HG03432 (cell line): ENCODE data around the gene CNTNAP2.

Source experiments
- ATAC-seq: cut with Tn5 transposase; IDR thresholded peaks from one replicate; pipeline ENCODE4 v1.9.1; 2021; ENCODE audit warnings: mild to moderate bottlenecking, moderate library complexity; ENCODE audit not compliant: unreplicated experiment

Gene CNTNAP2

DNA sequence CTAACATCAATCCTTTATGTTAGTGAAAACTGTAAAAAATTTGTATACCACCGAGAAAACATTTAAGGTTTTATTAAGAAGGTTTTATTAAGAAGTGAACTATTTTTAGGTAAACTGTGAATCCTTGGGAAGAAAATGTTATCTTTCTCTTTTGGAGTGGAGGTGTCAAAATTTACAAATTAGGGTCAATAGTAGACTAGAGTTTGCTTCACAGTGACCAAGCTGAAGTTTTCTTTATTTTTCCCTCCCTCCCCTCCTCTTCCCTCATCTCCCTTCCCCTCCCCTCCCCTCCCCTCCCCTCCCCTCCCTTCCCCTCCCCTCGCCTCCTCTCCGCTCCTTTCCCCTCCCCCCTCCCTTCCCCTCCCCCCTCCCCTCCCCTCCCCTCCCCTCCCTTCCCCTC, 168.8 kb downstream of the CNTNAP2 start:
- no peak for ATAC-seq

DNA sequence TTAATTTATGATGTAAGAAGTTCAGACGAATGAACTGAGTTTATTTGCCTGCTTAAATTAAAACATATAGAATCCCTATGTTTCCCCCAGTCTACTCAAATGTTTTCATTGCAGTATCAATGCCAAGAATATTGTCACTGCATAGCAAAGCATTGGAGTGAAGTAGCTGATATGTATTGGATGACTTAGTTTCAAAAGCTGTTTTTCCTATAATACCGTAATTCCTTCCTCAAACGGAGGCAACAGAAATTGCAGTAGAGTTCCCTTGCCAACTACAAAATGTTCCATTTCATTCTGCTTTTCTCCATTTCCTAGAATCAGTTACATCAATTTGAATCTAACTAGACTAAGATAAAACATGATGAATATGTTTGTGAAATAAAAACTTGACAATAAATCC, 174.1 kb downstream of the CNTNAP2 start:
- no peak for ATAC-seq

DNA sequence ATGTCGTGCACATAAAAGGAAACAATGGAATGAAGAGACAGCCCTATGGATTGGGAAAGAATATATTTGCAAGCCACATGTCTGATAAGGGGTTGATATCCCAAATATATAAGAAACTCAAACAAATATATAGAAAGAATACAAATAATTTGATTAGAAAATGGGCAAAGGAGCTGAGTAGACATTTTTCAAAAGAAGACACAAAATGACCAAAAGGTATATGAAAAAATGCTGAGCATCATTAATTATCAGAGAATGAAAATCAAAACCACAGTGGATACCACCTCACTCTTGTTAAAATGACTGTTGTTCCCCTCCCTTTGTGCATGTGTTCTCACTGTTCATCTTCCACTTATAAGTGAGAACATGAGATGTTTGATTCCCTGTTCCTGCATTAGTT, 175.3 kb downstream of the CNTNAP2 start:
- no peak for ATAC-seq

DNA sequence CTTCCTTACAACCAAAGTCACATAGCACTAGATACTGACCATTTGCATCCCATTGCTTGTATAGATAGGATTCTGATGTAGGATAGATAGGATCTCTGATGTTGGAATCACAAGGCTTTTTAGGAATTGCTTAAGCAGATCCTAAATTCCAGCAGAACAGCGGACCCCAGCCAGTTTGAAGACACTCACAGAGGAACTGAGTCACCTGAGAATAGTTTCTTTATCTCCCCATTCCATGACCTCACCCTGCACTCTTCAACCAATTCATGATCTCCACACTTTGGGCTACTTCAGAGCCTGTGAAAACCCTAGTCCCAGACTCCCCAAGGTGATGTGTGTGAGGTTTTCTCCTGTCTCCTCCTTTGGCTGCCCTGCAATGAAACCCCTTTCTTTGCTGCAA, 179.4 kb downstream of the CNTNAP2 start:
- no peak for ATAC-seq

DNA sequence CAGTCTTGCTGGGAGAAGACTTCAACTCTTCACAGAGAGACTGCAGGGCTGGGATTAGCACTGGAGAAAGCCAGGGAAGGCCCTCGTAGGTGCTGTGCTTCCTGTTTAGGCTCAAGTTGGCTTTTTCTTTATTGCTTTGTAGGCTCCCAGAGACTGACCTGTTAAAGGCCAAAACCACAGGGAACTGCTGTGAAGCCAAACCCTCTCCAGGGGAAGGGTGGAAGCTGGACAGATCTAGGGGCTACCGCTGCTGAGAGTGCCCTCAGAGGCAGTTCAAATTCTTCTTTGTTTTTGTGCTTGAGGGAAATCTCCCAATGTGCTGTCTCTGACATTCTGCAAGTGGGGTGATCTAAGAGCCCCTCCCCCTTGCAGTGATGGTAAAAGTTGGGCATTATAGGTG, 198.4 kb downstream of the CNTNAP2 start:
- ATAC-seq = no peak

DNA sequence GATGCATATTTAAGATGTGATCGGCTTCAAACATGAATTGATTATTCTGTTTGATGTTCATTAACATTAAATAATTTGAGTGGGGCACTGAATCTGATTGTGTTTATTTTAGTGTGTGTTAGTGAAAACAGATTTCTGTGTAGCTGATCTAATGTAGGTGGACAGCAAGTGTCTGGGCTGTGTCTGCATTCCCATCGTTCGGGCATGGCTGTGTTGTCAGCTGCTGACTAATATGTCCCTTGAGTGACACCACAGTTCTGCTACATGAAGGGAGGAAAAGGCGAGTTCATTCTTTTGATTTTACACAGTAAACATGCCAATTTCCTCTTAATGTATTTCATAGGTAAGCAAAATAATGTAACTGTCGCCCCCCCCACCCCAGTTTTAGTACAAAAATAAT, 203.0 kb downstream of the CNTNAP2 start:
- ATAC-seq = no peak

DNA sequence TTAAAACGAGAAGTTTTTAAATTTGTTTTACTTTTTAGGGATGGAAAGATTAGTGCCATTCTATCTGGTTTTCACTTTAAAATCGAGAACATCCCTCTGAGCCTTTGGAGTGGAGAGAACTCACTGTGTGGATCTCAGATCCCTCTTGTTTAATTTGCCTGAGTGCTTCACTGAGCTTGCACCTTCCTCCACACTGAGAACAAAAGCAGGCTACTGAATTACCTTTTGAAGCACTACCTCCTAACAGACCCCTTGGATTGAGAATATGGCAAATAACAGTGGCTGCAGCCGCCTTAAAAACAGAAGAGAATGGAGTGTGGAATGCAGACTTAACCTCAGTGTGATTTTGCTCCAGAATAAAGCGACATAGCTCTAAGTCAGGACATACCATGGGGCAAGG, 204.7 kb downstream of the CNTNAP2 start:
- ATAC-seq = no peak

DNA sequence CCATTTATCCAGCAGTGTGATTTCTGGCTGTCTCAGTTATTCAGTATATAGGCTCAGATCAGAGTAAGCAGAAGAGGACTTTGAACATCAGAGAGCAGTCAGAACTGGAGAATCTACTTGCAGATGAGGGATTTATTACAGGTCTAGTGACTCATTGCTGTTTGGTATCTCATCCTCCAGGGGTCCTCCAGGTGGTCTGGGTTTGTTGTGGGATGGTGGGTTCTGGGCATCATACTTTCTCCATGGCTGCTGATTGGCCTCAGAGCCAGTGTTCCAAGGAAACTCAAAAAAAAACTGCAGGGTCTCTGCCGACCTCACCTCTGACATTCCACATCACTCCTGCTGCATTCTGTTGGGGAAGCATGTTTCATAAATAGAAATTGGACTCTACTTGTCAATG, 214.8 kb downstream of the CNTNAP2 start:
- ATAC-seq = no peak

DNA sequence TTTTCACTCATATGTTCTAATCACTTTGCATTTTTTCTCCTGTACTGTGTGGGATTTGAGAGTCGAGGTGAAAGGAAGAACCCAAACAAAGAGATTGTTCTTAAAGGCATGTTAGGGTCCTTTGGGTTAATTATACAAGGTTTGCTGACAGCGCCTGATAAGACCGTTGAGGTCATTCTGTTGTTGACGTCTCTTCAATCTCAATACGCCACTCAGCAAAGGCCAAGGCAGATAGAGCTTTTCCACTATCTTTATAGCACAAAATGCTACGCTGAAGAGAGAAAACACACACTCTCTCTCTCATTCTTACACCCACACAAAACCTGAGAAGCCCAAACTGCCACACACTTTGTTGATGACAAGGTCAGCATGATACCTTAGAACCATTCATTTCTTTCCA, 228.7 kb downstream of the CNTNAP2 start:
- ATAC-seq = no peak

DNA sequence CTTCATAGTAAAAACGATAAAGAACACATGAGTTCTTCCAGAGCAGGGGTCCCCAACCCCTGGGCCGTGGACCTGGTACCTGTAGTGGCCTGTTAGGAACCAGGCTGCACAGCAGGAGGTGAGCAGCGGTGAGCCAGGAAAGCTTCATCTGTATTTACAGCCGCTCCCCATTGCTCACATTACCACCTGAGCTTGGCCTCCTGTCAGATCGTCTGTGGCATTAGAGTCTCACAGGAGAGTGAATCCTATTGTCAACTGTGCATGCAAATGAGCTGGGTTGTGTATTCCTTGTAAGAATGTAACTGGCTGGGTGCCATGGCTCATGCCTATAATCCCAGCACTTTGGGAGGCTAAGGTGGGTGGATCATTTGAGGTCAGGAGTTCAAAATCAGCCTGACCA, 229.5 kb downstream of the CNTNAP2 start:
- ATAC-seq = no peak

DNA sequence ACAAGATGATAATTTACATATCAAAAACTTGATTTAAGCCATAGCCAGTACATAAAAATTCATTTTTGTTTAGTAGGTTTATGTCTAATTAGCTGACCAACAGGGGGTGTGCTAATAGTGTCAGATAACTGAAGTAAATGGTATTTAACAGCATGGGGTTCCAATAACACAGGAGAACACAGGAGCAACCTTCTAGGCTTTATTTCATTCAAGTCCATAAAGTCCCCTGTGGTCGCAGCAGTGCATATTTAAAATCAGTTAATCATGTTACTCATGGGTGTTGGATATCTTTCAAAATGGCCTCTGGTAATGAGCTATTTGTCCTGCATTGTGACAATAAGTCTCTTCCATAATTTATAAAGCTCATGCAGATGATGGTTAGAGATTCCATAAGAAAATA, 238.6 kb downstream of the CNTNAP2 start:
- ATAC-seq = no peak

DNA sequence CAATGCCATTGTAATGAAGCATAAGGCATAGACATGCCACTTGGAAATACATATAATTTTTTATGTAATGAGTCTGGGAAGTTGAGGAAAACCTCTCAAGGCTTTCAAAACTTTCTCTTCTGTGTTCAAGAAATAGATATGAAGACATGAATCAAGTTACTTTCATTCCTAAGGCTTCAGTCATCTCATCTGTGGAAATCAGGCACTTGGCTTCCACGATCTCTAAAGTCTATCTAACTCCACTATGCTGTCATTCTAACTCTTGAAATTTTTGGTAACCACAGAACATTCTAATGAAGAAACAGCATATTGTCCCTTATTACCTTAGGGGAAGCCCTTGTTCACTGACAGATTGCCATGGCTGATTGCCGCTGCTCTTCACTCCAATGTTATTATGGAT, 242.6 kb downstream of the CNTNAP2 start:
- ATAC-seq = no peak

DNA sequence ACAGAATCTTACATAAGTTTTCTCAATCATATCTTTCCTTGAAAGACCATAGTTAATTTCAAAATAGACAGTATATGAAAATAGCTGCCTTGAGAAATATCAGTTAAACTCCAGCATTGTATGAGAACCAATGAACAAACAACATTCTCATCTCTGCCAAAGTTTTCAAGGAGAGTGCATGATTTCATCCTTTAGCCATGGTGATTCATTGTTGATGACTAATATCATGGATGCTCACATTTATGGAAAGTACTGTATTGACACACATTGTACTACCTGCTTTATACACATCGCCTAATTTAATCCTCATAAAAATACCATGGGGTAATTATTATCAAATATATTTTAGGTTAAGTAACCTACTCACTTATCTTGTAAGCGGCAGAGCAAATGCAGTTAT, 250.3 kb downstream of the CNTNAP2 start:
- ATAC-seq = no peak

DNA sequence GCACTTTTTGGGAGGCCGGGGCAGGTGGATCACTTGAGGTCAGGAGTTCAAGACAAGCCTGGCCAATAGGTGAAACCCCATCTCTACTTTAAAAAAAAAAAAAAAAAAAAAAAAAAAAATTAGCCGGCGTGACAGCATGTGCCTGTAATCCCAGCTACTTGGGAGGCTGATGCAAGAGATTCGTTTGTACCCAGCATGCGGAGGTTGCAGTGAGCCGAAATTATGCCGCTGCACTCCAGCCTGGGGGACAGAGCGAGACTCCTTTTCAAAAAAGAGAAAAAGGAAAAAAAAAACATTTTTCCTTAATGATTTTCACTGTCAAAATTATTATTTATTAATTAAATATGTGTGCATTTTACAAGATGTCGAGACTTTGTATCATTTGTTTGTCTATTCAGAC, 253.6 kb downstream of the CNTNAP2 start:
- no peak for ATAC-seq

DNA sequence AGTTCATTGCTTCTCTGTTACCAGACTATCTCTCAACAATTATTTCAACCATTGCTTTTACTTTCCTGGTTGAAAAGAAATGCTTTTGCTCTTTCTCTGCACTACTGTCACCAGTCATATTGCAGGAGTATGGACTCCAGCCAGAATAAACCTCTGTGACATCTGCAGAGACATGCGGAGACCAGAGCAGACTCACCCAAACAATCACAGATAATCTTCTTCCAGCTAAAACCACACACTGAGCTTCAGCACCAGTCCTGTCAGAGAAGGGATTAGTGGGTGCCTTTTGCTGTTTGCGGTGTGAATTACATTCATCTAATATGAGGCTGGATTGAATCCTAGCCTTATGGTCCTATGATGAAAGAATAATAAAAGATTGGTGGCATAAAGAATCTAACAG, 258.6 kb downstream of the CNTNAP2 start:
- no peak for ATAC-seq

DNA sequence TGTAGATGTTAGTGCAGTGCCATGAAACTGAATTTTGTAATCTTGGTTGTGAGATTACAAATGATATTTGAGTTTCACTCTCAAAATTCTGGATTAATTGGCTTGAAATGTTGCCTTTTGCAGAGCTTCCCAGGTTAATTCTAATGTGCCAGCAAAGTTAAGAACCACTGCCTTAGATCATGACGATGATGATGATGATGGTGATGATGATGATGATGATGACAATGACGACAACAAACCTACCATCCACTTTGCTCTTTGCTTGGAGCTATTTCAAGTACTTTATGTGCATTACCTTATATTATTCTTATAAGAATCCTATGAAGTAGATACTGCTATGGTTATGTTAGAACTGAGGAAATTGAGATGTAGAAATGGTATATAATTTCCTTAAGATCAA, 261.6 kb downstream of the CNTNAP2 start:
- no peak for ATAC-seq

DNA sequence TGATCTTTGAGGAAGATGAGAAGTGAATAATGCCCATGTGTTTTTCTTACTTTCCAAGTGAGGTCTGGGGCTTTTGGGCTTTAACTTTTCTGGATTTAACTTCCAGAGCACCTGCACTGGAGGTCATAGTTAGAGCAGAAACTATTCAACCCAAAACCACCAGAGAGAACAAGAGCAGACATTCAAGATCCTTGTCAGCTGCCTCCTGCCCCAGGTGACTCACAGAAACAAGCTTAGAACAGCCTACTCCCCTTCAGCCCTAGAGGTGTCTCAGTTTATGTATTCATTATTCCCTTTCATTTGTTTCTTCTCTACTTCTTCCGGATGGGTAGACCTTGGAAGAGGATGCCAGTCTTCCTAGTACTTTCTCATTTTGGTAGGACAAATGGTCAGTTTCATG, 270.5 kb downstream of the CNTNAP2 start:
- no peak for ATAC-seq

DNA sequence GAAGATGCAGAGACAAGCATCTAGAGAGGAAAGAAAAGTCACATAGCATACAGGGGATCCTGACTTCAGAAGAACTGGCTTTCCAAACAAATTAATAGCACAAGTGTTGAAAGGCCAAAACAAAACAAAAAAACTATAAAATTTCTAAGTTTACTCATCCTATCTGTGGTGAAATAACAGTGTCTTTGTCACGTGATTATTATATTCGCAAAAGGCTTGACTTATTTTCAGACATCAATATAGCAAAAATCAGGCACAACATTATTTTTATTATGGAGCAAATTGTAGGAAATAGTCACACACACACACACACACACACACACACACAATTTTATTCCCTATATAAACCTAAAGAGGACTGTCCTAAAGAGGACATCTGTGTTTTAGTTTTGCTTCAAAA, 272.3 kb downstream of the CNTNAP2 start:
- ATAC-seq = no peak

DNA sequence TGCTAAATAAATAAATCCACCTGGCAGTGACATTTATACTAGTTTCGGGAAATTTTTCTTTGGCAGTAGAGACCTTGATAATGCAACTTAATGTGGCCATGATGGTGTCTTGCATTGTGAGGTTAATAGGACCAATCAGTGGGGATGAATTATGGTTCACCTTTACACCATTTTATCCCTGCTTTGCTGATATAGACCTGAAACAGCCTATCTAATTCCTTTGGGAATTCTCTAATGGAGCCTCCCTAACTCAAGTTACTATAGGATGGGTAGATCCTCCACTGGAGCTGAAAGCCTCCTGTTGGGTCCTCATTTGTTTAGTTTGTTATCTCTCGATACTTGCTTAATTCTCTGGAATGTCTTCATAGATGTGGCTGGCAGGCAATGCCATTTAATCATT, 276.7 kb downstream of the CNTNAP2 start:
- ATAC-seq = no peak

DNA sequence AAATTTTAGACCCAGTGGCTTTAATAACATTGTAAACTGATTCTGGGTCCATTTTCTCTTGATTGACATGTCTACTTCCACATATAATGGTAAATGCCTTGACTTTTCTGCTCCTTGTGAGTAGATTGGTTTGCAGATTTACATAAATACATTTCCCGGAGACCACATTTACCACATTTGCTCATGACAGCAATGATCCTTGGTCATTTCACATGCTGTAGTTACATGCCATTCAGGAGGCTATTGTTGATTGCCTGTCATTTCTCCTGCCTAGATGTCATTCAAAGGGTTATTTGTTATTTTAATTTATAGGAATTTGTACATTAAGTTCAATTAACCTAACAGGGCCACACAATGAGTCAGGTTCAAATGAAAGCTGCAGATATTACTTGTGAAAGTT, 280.5 kb downstream of the CNTNAP2 start:
- no peak for ATAC-seq

DNA sequence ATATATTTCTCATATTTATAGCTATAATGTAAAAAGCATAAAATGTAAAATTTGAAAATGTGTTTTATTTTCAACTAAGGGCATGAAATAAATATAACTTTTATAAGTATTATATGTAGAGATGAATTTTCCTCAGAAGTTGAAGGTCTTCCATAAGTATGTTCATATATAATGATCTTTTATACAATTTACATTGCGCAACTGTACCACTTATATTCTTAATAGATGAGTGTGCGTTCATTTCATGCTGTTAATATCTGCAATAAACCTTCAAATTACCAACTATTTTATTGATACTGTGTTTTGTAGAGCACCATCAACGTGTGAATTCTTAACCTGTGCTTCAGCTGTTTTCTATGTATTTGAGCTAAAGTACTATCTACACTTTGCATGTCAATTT, 285.3 kb downstream of the CNTNAP2 start:
- no peak for ATAC-seq

DNA sequence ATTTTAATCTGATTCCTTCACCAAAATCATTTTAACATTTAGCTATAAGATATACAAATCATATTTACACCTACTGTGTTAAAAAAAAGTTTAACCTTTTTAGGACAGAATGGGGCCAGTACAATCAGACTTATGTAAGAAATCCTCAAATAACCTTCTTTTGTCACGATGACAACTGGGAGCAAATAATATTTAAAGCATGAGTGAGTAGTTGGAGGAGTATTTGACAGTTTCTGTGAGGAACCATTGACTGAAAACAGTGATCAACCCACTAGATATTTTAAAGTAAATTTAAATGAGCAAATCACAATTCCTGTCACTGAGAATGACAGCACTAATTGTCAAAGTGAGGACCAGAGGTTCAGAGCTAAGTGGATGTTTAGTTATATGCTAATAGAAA, 289.1 kb downstream of the CNTNAP2 start:
- ATAC-seq = no peak

DNA sequence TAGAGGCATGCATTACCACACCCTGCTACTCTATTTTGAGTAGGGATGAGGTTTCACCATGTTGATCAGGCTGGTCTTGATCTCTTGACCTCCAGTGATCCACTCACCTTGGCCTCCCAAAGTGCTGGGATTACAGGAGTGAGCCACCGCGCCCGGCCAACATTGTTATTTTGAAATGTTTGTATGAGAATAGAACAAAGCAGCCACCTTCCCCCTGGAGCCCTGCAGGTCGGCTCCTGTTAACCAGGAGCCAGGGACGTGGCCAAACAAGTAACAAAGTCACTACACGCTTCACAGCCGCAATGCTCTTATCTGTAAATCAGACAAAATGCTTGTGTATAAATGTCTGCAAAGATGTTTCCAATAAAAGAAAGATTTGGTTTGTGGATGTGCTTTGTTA, 295.4 kb downstream of the CNTNAP2 start:
- no peak for ATAC-seq

DNA sequence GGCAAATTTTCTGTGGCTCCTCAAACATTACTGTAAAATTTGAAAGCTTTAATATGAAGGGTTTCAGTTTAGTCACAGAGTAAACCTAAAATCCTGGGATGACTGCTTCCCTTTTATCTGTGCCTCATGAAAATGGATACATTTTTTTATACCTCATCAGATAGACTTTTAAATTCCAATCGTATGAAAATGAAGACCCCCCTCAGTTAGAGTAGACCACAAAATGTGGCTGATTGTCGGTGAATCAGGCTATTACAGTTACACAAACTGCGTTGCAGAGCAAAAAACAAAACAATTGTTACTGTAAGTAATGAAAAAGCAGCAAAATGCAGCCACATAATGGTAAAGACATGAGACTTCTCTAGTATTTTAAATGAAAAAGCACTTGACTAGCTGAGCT, 296.2 kb downstream of the CNTNAP2 start:
- ATAC-seq = no peak
